Gastroesophageal sphincter (tissue), 3 donors: Measurements from ENCODE around the gene DCUN1D3.

ENCODE experiments used
- CTCF ChIP-seq, 4 experiments: fragments of 200-600 bp in 2 of 4; fragments of 450-650 bp in 2 of 4; sonication (generic) in 1 of 4; IDR thresholded peaks; one replicate each; pipeline ENCODE4 v1.5.1; 2017 to 2019; ENCODE audit warnings: antibody characterized with exemption in 4 of 4, mild to moderate bottlenecking in 2 of 4, moderate library complexity in 2 of 4
- POLR2A ChIP-seq, 2 donors: fragments of 450-650 bp; IDR thresholded peaks; one replicate each; pipeline ENCODE4 v1.6.1; 2017; ENCODE audit warnings: antibody characterized with exemption in 2 of 2, mild to moderate bottlenecking in 2 of 2, moderate library complexity in 1 of 2

GRCh38 chr16:20867585-20867984 is 32.6 kb downstream of the DCUN1D3 start:
- no peak for TF ChIP-seq POLR2A (IDR thresholded peaks at IDR 0.05)
- no peak for TF ChIP-seq CTCF (IDR thresholded peaks at IDR 0.05)
